Osteoblast (primary cell): Measurements from ENCODE around the gene PBX2. TPM values are rescaled to one million over a fixed set of nuclear protein-coding genes. Genes with fewer than 3 reads are reported as not detected.
A peak's percentile ranks its signal among the peaks of the same experiment; 100 is the strongest.

Experiments
- DNase-seq: peaks from one replicate; pipeline ENCODE4 v3.0.0; 2011; ENCODE audit warnings: low spot score, mixed read lengths; ENCODE audit not compliant: insufficient read length; ENCODE audit errors: missing footprints
- H2AFZ ChIP-seq: 2 replicates; pipeline ENCODE4 v1.6.0; 2011; ENCODE audit warnings: mild to moderate bottlenecking, low read length
- H3K27ac ChIP-seq: 2 replicates; pipeline ENCODE4 v1.5.1; 2011; ENCODE audit warnings: mild to moderate bottlenecking, low read depth, low read length, moderate library complexity
- H3K27me3 ChIP-seq: 2 replicates; pipeline ENCODE4 v1.6.0; 2012; ENCODE audit warnings: mild to moderate bottlenecking, control low read depth, inconsistent platforms, low read length, moderate library complexity; ENCODE audit not compliant: insufficient read depth
- H3K36me3 ChIP-seq: 2 replicates; pipeline ENCODE4 v1.5.1; 2011; ENCODE audit warnings: mild to moderate bottlenecking, low read length, control low read depth, moderate library complexity; ENCODE audit not compliant: insufficient read depth
- H3K4me1 ChIP-seq: 2 replicates; pipeline ENCODE4 v1.5.1; 2011; ENCODE audit warnings: mild to moderate bottlenecking, low read length, control low read depth, moderate library complexity; ENCODE audit not compliant: insufficient read depth
- H3K4me2 ChIP-seq: 2 replicates; pipeline ENCODE4 v1.6.0; 2011; ENCODE audit warnings: mild to moderate bottlenecking, low read length; ENCODE audit not compliant: insufficient read depth
- H3K4me3 ChIP-seq: fragments of 200-600 bp; sonication (generic); 3 replicates; pipeline ENCODE4 v1.5.1; 2012; ENCODE audit warnings: mild to moderate bottlenecking, low read length, inconsistent platforms; ENCODE audit not compliant: insufficient read depth
- H3K79me2 ChIP-seq: 2 replicates; pipeline ENCODE4 v1.6.0; 2012; ENCODE audit warnings: mild to moderate bottlenecking, low read length, control low read depth, inconsistent platforms; ENCODE audit not compliant: insufficient read depth
- H3K9me3 ChIP-seq: 2 replicates; pipeline ENCODE4 v1.5.1; 2011; ENCODE audit warnings: low read depth, low read length, control low read depth
- H4K20me1 ChIP-seq: 2 replicates; pipeline ENCODE4 v1.6.0; 2012; ENCODE audit warnings: mild to moderate bottlenecking, low read length, control low read depth; ENCODE audit not compliant: insufficient read depth
- total RNA-seq: library from RNA; depleted of rRNA; stranded (reverse); fragments of >200 nt; gene quantifications from 2 replicates; pipeline ENCODE4 v1.2.3, GENCODE V29; 2012
- TF ChIP-seq, protein P1 (sequence below): IDR thresholded peaks from 2 replicates; pipeline ENCODE4 v1.5.1; 2011; ENCODE audit warnings: mild to moderate bottlenecking, low read depth, low read length, moderate library complexity; ENCODE audit errors: extremely low read depth

Gene PBX2
- total RNA-seq, 1 donor: 17.4 TPM

DNA sequence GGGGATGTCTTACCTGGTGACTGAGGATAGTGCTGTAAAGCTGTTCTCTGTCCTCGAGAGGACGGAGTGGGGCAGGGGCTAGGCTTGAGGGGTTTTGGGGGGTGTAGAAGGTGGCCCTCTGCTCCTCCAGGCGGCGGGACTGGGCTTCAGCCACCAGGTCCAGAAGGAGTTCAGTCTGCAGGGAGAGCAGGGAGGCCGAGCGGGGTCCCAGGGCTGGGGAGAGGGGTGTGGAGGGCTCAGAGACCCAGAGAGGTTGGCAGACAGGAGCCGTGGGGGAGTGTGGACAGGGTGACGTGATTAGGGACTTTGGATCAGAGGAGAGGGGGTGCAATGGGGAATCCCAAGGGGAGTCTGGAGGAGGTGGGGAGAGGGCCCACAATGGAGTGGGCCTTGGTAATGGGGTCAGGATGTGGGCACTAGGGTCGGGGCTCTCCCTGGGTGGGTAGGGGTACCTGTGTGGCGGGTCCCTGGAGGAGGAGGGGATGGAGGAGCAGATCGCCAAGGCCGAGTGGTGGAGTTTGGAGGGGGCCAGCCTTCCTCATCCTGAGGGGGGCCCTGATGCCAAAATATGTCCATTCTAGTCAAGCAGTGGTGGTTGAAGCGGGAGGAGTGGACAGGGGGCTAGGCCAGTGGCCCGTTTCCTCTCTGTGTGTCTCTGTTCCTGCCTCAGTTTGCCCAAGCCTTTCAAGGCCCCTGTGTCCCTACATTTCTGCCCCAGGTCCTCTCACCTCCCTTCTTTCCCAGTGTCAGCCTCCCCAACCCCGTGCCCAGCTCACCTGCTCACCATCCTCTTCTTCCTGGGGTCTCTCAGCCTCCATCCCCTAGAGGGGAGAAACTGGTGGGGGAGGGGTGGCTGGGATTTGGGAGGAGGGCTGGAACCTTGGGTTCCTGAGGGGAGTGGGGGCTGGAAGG is 1.9 kb upstream of the PBX2 start:
- Histone ChIP-seq H3K4me3 (peak overlapping the region; percentile 12), H4K20me1 (no peaks in the 10 kb centered on the region), H3K9me3 (no peaks in the 10 kb centered on the region), H3K4me2 (peak overlapping the region; percentile 29), H2AFZ (no peak overlapping the region), H3K36me3 (peaks cover 11% of the 10 kb centered on the region), H3K4me1 (peaks cover 26% of the 10 kb centered on the region), H3K27ac (no peak overlapping the region), H3K27me3 (no peaks in the 10 kb centered on the region), H3K79me2 (peaks cover 21% of the 10 kb centered on the region)
- TF ChIP-seq, protein P1, sequence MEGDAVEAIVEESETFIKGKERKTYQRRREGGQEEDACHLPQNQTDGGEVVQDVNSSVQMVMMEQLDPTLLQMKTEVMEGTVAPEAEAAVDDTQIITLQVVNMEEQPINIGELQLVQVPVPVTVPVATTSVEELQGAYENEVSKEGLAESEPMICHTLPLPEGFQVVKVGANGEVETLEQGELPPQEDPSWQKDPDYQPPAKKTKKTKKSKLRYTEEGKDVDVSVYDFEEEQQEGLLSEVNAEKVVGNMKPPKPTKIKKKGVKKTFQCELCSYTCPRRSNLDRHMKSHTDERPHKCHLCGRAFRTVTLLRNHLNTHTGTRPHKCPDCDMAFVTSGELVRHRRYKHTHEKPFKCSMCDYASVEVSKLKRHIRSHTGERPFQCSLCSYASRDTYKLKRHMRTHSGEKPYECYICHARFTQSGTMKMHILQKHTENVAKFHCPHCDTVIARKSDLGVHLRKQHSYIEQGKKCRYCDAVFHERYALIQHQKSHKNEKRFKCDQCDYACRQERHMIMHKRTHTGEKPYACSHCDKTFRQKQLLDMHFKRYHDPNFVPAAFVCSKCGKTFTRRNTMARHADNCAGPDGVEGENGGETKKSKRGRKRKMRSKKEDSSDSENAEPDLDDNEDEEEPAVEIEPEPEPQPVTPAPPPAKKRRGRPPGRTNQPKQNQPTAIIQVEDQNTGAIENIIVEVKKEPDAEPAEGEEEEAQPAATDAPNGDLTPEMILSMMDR: no peak
- DNase-seq: peak; percentile 27

DNA sequence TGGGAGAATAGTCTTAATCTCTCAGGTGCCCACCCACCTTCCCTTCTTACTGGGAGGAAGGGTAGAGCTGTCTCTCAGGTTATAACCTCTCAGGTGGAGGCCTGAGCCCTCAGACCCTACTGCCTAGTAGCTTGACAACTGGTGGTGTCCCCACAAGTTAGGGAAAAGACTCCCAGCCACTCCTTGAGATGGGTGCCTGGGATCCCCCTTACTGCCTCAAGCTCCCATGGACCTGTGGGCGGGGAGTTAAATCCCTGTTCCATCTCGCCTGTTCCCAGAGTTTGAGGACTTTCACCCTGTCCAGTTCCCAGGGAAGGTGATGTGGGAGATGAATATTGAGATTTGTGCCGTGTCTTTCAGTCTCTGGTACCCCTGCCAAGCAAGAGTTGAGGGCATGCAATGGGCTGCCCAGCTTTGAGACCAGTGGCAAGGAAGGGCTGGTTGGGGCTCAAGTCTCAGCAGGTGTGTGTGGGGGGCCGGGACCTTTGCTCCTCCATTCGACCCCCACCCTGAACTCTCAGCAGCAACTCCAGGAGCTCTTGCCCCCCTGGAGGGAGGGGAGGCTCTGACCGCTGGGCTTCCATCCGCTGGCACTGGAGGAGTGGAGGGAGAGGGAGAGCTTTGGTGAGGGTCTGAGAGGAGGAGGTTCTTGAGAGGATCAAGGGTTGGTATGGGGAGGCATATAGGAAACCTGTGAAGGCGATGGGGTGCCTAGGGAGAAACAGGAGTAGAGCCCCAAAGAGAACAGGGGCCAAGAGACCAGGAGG is 1.1 kb upstream of the PBX2 start:
- H3K4me1 ChIP-seq: peaks cover 19% of the 10 kb centered on the region
- H3K27ac ChIP-seq: peak overlapping the region; percentile 81
- H3K4me3 ChIP-seq: no peak overlapping the region
- peaks cover 21% of the 10 kb centered on the region for H3K79me2 ChIP-seq
- TF ChIP-seq, protein P1: no peak
- H2AFZ ChIP-seq: no peak overlapping the region
- H3K4me2 ChIP-seq: peak overlapping the region; percentile 88
- no peaks in the 10 kb centered on the region for H4K20me1 ChIP-seq
- no peaks in the 10 kb centered on the region for H3K9me3 ChIP-seq
- peak; percentile 71 for DNase-seq
- H3K36me3 ChIP-seq: peaks cover 19% of the 10 kb centered on the region
- H3K27me3 ChIP-seq: no peaks in the 10 kb centered on the region

DNA sequence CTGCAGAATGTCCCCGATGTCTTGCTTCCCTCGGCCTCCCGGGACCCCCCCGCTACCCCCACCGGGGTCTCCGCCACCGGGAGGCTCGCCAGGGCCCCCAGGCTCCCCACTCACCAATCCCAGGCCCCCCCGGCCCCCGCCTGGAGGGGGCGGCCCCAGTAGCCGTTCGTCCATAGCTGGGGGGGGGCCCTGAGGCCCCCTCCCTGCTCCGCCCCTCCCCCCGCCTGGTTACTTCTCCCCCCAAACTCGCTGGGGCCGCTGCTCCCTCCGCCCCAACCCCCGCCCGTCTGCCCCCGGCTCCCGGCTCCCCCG is 304 bp downstream of the PBX2 start:
- Histone ChIP-seq H3K9me3 (no peaks in the 10 kb centered on the region), H3K27me3 (no peaks in the 10 kb centered on the region), H3K4me1 (peaks cover 12% of the 10 kb centered on the region), H3K27ac (peak overlapping the region; percentile 47), H3K4me3 (peak overlapping the region; percentile 80), H3K36me3 (peaks cover 23% of the 10 kb centered on the region), H2AFZ (no peak overlapping the region), H3K4me2 (peak overlapping the region; percentile 78), H4K20me1 (no peaks in the 10 kb centered on the region), H3K79me2 (peaks cover 21% of the 10 kb centered on the region)
- TF ChIP-seq, protein P1: no peak
- peak; percentile 79 for DNase-seq

GRCh38 chr6:32189069-32189741 is 797 bp downstream of the PBX2 start:
- Histone ChIP-seq H3K4me2 (peak overlapping the region; percentile 78), H3K27ac (peak overlapping the region; percentile 47), H3K9me3 (no peaks in the 10 kb centered on the region), H3K4me1 (peaks cover 11% of the 10 kb centered on the region), H3K27me3 (no peaks in the 10 kb centered on the region), H2AFZ (no peak overlapping the region), H3K79me2 (peaks cover 21% of the 10 kb centered on the region), H3K36me3 (peaks cover 23% of the 10 kb centered on the region), H3K4me3 (peak overlapping the region; percentile 80), H4K20me1 (no peaks in the 10 kb centered on the region)
- TF ChIP-seq, protein P1: no peak
- DNase-seq: peak; percentile 71
